PC-9 (cell line): ENCODE results near the gene MSANTD1. TPM values are rescaled to one million over a fixed set of nuclear protein-coding genes. Genes with fewer than 3 reads are reported as not detected.

ENCODE experiments used
- BruUV-seq: library from RNA; stranded (reverse); fragments of 400-500 nt; replicated peaks from 2 replicates; lab custom pipeline; 2021; lab: Mats Ljungman, UMichigan
- CTCF ChIA-PET: fragments of 300-600 bp; sonication (Branson Sonifier 250); formaldehyde crosslinking; loops from one replicate; lab custom pipeline; 2022; ENCODE audit warnings: antibody characterized with exemption; lab: Charles Lee
- POLR2A ChIA-PET: fragments of 300-600 bp; sonication (Branson Sonifier 250); formaldehyde crosslinking; loops from one replicate; lab custom pipeline; 2022; ENCODE audit warnings: antibody characterized with exemption; ENCODE audit not compliant: unreplicated experiment; lab: Charles Lee
- DNase-seq, 2 experiments: peaks; one replicate each; pipeline versions ENCODE4 v3.0.0 to v3.0.0-alpha.2; 2015 to 2022; ENCODE audit warnings: mixed read lengths in 1 of 2
- H2AFZ ChIP-seq: fragments of 200-600 bp; sonication (generic); 2 replicates; pipeline ENCODE4 v1.8.1; 2017; ENCODE audit warnings: antibody characterized with exemption
- H3F3A ChIP-seq: fragments of 200-600 bp; sonication (generic); 2 replicates; pipeline ENCODE4 v1.8.1; 2017; ENCODE audit warnings: antibody characterized with exemption, mild to moderate bottlenecking, low read depth; ENCODE audit not compliant: insufficient read depth
- H3K27ac ChIP-seq: fragments of 200-600 bp; sonication (generic); 2 replicates; pipeline ENCODE4 v1.6.1; 2016; ENCODE audit warnings: mixed run types
- H3K27me3 ChIP-seq: fragments of 200-600 bp; sonication (generic); 2 replicates; pipeline ENCODE4 v1.6.1; 2016; ENCODE audit warnings: low read depth, mixed run types; ENCODE audit not compliant: insufficient read depth
- H3K36me3 ChIP-seq: fragments of 200-600 bp; sonication (generic); 2 replicates; pipeline ENCODE4 v1.6.1; 2016; ENCODE audit warnings: low read depth, mixed run types
- H3K4me1 ChIP-seq: fragments of 200-600 bp; sonication (generic); replicated peaks from 2 replicates; pipeline ENCODE4 v1.6.1; 2016; ENCODE audit warnings: mixed run types; ENCODE audit not compliant: insufficient read depth
- H3K4me2 ChIP-seq: fragments of 200-600 bp; sonication (generic); 2 replicates; pipeline ENCODE4 v1.6.1; 2017; ENCODE audit warnings: mixed run types
- H3K4me3 ChIP-seq: fragments of 200-600 bp; sonication (generic); 2 replicates; pipeline ENCODE4 v1.6.1; 2016; ENCODE audit warnings: mixed run types
- H3K79me2 ChIP-seq: fragments of 200-600 bp; sonication (generic); 2 replicates; pipeline ENCODE4 v1.6.1; 2017; ENCODE audit warnings: low read depth, mixed run types
- H3K9me2 ChIP-seq: fragments of 200-600 bp; sonication (generic); 2 replicates; pipeline ENCODE4 v1.8.1; 2017; ENCODE audit warnings: mild to moderate bottlenecking; ENCODE audit not compliant: insufficient read depth
- H3K9me3 ChIP-seq: fragments of 200-600 bp; sonication (generic); 2 replicates; pipeline ENCODE4 v1.8.1; 2016; ENCODE audit warnings: low read depth; ENCODE audit not compliant: insufficient read depth
- H4K20me1 ChIP-seq: fragments of 200-600 bp; sonication (generic); 2 replicates; pipeline ENCODE4 v1.8.1; 2017; ENCODE audit not compliant: insufficient read depth
- CTCF ChIP-seq: fragments of 200-600 bp; sonication (generic); conservative IDR thresholded peaks from 2 replicates; pipeline ENCODE4 v1.6.1; 2017; ENCODE audit warnings: mixed run types, antibody characterized with exemption, mild to moderate bottlenecking, moderate library complexity
- EZH2 ChIP-seq: fragments of 200-600 bp; sonication (generic); IDR thresholded peaks from 2 replicates; pipeline ENCODE4 v1.8.0; 2017; ENCODE audit warnings: antibody characterized with exemption, low read depth
- intact Hi-C: fragments of 100-400 bp; cut with micrococcal nuclease; formaldehyde crosslinking; loops from one replicate; pipeline ENCODE4 v1.10.0; 2022; ENCODE audit not compliant: unreplicated experiment
- total RNA-seq: library from RNA; stranded (reverse); gene quantifications from 2 replicates; pipeline ENCODE4 v1.2.3, GENCODE V29; 2021

The MSANTD1 gene
- total RNA-seq, 1 experiment from 2014 or later, result 3.1 TPM

- no TSS peak for BruUV-seq
- no peak for TF ChIP-seq EZH2
- no peak for TF ChIP-seq CTCF
- CTCF ChIA-PET, result no interaction called here
These were observed 17.0 kb upstream of the MSANTD1 start for GRCh38 chr4:3232001-3232400.

GRCh38 chr4:3232871-3233271 lies 16.1 kb upstream of the MSANTD1 start:
- Histone ChIP-seq H3K27ac (no peak overlapping the region), H3K4me3 (no peak overlapping the region), H3K27me3 (no peaks in the 10 kb centered on the region), H3K9me2 (no peaks in the 10 kb centered on the region), H3K9me3 (no peaks in the 10 kb centered on the region), H3K4me1 (no peaks in the 10 kb centered on the region), H4K20me1 (no peaks in the 10 kb centered on the region), H3K4me2 (no peak overlapping the region), H3K36me3 (no peaks in the 10 kb centered on the region), H2AFZ (no peak overlapping the region), H3F3A (no peaks in the 10 kb centered on the region), H3K79me2 (no peaks in the 10 kb centered on the region)
- no peak for TF ChIP-seq CTCF
- TF ChIP-seq EZH2, result no peak
- intact Hi-C loops, result no loop called here
- ChIA-PET CTCF (no interaction called here), POLR2A (no interaction called here)
- no TSS peak for BruUV-seq
- no peak for DNase-seq

More at GRCh38 chr4:3232001-3232400, 17.0 kb upstream of the MSANTD1 start:
- intact Hi-C loops, result no loop called here
- no peaks in the 10 kb centered on the region for H3K27me3 ChIP-seq
- H3K4me3 ChIP-seq, result no peak overlapping the region
- no peaks in the 10 kb centered on the region for H3K9me3 ChIP-seq
- no peak overlapping the region for H3K27ac ChIP-seq
- no peak overlapping the region for H2AFZ ChIP-seq
- POLR2A ChIA-PET, result no interaction called here
- no peaks in the 10 kb centered on the region for H3K9me2 ChIP-seq
- no peaks in the 10 kb centered on the region for H3K4me1 ChIP-seq
- H3F3A ChIP-seq, result no peaks in the 10 kb centered on the region
- H3K79me2 ChIP-seq, result no peaks in the 10 kb centered on the region
- no peaks in the 10 kb centered on the region for H4K20me1 ChIP-seq
- no peaks in the 10 kb centered on the region for H3K36me3 ChIP-seq
- DNase-seq, result no peak
- no peak overlapping the region for H3K4me2 ChIP-seq

- Histone ChIP-seq H3K27ac (no peak overlapping the region), H3K9me2 (no peaks in the 10 kb centered on the region), H3K36me3 (no peaks in the 10 kb centered on the region), H3F3A (no peaks in the 10 kb centered on the region), H3K4me1 (no peaks in the 10 kb centered on the region), H4K20me1 (no peaks in the 10 kb centered on the region), H2AFZ (no peak overlapping the region), H3K79me2 (no peaks in the 10 kb centered on the region), H3K4me3 (no peak overlapping the region), H3K4me2 (no peak overlapping the region), H3K9me3 (no peaks in the 10 kb centered on the region), H3K27me3 (no peaks in the 10 kb centered on the region)
- BruUV-seq, result no TSS peak
- intact Hi-C loops, result no loop called here
- POLR2A ChIA-PET, result no interaction called here
- CTCF ChIA-PET, result no interaction called here
- DNase-seq, result no peak
- no peak for TF ChIP-seq EZH2
- no peak for TF ChIP-seq CTCF
These were observed 15.4 kb upstream of the MSANTD1 start for GRCh38 chr4:3233391-3234071.
